HG03571 (cell line): Measurements from ENCODE around the gene ARRDC2.
A peak's percentile ranks its signal among the peaks of the same experiment; 100 is the strongest.
"Not testable (repeated sequence)": the region's sequence is repeated elsewhere in the genome, so short reads cannot be mapped to it uniquely, and the experiment has no call there.

Experiments used
- ATAC-seq: cut with Tn5 transposase; IDR thresholded peaks from one replicate; pipeline ENCODE4 v1.9.1; 2021; ENCODE audit not compliant: unreplicated experiment

The ARRDC2 gene

DNA sequence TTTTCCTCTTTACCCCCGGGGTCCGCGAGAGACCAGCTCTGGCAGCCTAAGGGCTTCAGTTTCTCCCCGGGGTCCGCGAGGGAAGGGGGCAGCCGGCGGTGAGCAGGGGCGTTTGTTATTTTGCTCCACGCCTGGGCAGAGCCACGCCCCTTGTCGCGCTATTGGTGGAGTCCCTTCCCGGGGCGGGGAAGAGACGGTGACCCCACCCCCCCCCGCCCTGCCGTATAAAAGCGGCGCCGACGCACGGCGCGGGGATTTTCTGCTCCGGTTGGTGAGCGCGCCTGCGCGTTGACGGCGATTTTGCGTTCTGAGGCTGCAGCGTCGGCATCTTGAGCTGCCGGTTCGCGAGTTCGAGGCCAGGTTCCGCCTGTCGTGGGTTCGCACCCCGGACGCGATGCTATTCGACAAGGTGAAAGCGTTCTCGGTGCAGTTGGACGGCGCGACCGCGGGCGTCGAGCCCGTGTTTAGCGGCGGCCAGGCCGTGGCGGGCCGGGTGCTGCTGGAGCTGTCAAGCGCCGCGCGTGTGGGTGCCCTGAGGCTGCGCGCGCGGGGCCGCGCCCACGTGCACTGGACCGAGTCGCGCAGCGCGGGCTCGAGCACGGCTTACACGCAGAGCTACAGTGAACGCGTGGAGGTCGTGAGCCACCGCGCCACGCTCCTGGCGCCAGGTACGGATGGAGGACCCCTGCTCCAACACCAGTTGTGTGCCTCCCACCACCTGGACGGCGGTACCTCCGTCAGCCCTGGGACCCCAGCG, at the start of gene ARRDC2:
TSS of gene ARRDC2 (plus strand) at position 254 of the 757 bp plus-strand sequence. CDS start at position 395, 141 bp downstream.
- ATAC-seq, result peak; percentile 39

DNA sequence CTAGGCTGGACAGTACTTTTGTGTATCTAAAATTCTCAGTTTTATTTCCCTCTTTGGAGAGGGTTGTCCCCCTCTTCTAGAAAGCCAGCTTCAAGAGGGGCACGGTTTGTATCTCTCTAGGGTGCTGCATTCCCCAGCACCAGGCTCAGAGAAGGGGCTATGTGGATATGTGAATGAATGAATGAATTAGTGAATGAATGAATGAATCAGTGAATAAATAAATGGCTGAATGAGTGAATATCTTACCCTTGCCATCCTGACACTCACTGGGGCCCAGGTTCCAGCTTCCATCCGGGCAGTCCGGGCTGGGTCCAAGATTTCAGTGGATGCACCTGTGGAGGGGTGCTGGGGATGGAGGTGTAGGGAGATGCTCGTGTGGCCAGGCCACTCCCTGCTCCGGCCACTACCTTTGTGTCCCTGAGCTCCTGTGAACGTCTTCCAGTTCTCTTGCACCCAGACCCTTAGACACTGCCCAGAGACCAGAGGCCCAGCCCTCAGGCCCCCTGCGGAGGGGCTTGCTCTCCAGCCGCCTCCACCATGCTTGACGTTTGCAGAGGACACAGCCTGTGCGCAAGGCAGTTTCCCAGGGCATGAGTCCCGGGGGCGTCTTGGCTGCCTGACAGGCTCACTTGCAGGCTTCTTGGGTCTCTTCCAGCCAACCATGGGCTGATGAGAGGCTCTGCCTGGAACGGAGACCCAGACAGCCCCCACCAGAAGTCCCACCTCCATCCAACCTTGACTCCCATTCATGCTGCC, 43.9 kb upstream of the ARRDC2 start:
- no peak for ATAC-seq

DNA sequence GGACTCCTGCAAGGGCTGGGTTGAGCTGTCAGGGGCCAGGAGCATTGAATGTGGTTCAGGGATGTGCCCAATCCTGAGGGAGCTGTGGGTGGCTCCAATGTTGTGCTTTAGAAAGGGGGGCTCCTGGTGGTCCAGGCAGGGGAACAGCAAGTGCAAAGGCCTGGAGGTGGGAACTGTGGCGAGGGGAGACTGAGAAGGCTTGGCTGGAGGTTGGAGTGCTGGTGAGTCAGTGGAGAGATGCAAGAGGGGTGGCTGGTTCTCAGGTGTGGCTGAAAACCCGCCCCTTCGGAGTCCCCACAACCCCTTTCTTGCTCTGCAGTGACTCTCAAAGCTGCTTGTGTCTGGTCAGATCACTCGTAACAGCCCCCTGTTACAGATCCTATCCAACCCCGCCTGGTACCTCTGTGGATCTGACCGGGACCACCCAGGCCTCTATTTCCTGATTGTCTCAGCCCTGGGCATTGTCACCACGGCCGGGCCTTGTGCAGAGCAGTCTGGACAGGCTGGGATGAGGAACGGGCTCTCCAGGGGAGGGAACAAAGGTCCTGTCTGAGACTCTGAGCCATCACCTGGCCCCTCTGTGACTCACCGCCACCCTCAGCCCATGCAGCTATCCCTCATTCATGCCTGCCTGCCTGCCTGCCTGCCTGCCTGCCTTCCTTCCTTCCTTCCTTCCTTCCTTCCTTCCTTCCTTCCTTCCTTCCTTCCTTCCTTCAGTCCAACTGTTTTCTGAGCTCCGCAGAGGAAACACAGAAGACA, 42.4 kb upstream of the ARRDC2 start:
- no peak for ATAC-seq

DNA sequence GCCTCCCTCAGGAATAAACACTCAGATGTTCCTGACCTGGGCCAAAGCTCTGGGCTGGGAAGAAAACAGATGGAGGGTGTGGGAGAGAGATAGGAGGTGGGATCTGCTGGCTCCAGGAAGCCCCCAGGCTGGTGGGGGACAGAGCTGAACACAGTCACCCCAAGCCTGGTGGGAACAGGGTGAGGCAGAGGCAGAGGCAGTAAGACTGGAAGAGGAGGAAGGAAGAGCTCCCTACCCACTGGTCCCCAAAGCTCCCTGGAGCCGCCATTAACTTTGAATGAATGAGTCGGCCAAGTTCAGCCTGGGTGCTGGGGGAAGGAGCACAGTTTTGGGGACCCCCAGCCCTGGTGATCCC, 41.9 kb upstream of the ARRDC2 start:
- no peak for ATAC-seq

DNA sequence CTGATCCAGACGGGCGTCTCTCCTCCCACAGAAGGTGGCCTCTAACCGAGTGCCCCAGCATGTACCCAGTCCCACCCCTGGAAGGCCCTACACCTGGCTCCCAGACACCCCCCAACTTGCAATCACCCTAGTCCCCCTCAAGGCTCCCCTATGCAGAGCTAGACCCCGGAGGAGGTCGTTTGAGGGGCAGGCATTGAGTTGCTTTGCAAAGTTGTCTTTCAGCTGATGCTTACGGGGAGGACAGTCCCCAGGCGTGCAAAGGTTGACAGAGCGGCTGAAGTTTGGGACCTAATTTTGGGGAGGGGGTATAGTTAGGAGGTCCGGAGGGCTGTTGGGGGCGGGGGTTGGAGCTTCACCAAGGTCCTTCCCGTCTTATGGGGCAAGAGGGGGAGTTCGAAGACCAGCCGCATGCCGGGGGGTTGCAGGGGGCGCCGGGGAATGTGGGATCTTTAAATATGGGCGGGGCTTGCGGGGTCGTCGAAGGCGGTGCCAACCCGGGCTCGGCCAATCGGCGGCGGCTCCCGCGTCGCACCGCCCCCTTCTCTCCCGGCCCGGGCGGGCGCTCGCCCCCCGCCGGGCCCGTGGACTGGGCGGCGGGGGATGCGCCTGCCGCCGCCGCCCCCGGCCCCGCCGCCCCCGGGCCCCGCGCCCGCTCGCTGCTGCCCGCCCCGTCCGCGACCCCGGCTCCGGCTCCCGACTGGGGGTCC, 41.3 kb upstream of the ARRDC2 start, which contains the start of gene KCNN1:
TSS of gene KCNN1 (plus strand) at position 558 of the 707 bp plus-strand sequence. CDS start 6,782 bp downstream, outside the sequence.
- no peak for ATAC-seq

DNA sequence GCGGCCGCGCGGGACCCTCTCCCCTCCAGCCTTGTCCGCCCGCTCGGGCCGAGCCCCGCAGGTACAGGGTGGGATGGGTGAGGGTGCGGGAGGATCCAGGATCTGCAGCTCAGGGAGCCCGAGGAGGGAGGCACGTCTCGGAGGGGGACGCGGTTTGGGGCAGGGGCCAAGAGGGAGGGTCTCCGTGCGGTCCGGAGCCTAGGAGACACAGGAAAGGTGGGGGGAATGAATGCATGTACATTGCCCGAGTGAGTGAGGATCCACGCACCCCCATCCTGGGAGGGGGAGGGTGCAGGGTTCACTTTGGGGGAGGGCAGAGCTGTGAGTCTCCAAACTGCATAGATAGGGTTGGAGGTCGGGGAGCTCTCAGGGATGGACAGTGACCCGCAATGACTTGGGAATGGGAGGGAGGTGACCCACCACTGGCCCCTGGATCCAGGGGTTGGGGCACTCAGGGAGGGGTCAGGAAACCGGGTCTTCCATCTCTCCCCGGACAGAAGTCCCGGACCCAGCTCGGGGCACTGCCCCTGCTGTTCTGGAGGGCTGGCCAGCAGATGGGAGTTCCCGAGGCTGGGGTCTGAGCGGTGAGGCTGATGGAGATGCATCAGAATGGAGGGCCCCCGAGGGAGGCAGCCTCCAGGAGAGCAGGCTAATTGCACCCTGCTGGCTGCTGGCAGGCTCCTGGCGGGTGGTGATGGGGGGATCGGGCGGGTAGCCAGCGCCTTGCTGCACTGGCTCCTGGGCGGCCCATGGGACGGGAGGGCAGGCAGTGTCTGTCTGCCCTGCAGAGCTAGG, 40.5 kb upstream of the ARRDC2 start:
- ATAC-seq, result no peak

DNA sequence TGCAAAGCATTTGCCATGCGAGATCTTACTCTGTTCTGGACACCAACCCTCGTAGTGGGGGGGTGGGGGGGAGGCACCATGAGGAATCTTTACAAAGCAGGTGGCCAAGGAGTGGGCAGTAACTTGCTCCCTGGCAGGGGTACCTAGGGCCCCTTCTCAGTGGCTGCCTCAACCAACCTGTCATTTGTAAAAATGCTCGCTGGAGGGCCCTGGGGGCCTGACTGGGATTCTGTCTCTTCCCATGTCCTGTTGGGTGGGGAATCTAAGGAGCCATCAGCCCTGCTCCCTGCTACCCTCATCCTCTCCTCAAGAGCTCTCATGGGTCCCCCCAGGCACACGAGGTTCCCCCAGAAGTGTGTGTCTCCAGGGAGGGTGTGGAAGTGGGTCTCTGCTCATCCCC, 39.6 kb upstream of the ARRDC2 start:
- no peak for ATAC-seq

DNA sequence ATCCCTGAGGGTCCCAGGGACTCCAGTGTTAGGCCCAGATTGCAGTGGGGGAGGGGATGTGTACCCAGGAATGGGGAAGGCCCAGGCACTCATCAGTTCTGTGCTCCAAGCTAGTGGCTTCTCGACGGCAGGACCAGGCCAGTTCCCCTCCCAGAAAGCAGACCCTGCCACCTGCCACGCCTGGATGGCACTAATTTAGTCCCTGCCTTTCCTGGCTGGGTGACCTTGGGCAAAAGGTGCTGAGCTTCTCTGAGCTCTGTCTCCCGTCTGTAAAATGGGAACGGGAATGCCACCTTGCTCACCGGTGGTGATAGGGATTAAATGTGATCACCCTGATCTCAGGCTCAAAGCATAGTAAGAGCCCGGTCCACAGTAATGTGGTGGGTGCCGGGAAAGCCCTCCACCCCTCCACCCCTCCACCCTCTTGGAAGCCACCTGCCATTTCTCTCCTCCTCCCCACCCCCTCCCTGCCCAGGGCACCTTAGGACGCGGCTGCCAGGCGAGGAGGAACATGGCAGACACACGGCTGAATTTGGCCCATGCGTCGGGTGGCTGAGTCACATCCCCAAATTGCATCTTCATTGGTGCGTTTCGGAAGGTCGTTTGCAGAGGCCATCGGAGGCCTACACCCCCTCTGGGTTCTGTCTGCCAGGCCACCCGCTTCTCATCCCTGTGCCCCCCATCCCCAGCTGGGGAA, 38.7 kb upstream of the ARRDC2 start:
- no peak for ATAC-seq

DNA sequence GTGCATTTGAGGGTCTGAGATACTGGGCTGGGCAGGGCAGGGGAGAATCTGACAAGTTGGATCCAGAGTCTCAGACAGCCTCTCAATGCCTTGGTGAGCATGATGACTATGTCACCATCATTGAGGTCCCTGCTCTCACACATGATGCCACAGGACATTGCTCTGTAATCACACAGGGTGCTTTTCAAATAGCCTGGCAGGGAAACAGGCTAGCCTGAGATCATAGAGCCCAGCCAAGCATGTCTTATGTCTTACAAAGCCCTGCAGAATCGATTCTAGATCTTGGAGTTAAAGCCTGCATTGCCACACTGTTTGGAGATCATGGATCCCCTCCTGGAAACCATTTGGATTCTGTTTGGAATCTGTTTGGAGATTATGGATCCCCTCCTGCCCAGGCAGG, 35.7 kb upstream of the ARRDC2 start:
- no peak for ATAC-seq

DNA sequence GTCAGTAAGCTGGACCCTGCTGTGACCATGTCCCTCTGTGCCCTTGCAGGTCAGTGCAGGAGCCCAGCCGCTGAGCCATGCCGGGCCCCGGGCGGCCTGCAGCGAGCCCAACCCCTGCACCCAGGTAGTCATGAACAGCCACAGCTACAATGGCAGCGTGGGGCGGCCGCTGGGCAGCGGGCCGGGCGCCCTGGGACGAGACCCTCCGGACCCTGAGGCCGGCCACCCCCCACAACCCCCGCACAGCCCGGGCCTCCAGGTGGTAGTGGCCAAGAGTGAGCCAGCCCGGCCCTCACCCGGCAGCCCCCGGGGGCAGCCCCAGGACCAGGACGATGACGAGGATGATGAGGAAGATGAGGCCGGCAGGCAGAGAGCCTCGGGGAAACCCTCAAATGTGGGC, 34.2 kb upstream of the ARRDC2 start:
- ATAC-seq, result no peak

DNA sequence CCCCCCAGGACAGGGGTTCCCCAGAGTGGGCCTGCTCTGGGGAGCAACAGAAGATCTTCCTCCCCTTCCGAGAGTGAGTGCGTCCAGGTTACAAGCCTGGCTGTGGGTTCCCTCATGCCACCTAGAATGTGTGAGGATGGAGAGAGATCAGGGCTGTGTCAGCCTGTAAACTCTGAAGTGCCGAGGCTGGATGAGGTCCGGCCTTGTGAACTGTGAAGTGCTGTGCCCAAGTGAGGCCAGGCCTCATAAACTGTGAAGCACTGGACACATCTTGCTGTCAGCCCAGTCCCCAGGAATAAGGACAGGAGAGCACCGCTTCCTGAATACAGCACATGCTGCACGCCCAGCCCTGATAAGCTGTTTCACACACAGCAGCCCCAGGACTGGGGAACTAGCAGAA, 33.4 kb upstream of the ARRDC2 start:
- no peak for ATAC-seq

DNA sequence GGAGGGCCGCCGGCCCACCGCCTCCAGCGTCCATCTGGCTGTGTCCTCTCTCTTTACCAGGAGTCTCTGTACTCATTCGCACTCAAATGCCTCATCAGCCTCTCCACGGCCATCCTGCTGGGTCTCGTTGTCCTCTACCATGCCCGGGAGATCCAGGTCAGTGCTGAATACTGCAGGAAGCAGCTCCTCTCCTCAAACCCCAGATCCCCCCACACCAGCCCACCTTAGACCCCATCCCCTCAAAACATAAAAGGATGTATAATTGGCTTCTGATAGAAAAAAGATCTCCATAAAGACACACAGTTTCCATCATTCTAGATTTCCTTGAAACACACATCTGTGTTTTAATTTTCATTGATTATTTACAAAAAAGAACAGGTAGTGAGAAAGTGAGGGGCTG, 32.9 kb upstream of the ARRDC2 start:
- ATAC-seq, result no peak

DNA sequence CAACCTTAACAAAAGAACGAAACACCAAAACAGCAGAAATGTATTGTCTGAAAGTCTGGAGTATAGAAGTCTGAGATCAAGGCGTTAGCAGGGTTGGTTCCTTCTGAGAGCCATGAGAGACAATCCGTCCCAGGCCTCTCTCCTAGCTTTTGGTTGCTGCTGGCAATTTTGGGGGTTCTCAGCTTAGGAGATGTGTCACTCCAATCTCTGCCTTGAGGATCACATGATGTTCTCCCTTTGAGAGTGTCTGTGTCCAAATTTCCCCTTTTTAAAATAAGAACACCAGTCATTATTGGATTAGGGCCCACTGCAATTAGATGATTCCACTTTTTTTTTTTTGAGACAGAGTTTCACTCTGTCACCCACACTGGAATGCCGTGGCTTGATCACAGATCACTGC, 30.9 kb upstream of the ARRDC2 start:
- ATAC-seq, result no peak

DNA sequence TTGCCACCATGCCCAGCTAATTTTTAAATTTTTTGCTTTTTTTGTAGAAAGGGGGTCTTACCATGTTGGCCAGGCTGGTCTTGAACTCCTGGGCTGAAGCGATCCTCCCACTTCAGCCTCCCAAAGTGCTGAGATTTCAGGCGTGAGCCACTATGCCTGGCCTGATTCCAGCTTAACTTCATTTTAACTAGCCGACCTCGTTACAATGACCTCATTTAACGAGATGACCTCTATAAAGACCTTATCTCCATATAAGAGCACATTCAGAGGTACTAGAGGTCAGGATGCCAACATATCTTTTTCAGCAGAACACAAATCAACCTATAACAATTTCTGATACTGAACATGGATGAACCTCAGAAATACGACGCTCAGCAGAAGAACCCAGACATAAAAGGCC, 30.5 kb upstream of the ARRDC2 start:
- ATAC-seq, result no peak

DNA sequence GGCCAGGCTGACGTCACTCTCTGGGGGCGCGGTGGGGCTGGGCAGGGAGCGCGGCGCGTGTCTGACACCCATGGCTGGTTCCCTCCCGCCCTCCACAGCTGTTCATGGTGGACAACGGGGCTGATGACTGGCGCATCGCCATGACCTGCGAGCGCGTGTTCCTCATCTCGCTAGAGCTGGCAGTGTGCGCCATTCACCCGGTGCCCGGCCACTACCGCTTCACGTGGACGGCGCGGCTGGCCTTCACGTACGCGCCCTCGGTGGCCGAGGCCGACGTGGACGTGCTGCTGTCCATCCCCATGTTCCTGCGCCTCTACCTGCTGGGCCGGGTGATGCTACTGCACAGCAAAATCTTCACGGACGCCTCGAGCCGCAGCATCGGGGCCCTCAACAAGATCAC, 26.4 kb upstream of the ARRDC2 start:
- no peak for ATAC-seq

DNA sequence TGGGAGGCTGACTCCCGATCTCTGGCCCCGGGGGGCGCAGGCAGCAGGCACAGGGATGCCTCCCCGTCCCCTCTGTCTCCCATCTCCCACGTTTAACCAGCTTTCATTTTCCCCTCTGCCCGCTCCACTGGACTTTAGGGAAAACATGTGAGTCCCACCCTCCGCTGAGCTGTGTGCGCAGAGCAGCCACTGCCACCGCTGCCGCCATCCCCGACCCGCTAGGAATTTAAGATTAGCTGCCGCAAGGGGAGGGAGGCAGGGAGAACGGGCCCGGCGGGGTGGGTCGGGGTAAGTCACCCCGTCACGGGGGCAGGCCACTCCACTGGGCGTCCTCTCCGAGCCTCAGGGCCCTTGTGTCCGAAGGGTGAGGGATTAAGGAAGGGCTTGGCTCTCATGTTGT, 25.5 kb upstream of the ARRDC2 start:
- no peak for ATAC-seq

DNA sequence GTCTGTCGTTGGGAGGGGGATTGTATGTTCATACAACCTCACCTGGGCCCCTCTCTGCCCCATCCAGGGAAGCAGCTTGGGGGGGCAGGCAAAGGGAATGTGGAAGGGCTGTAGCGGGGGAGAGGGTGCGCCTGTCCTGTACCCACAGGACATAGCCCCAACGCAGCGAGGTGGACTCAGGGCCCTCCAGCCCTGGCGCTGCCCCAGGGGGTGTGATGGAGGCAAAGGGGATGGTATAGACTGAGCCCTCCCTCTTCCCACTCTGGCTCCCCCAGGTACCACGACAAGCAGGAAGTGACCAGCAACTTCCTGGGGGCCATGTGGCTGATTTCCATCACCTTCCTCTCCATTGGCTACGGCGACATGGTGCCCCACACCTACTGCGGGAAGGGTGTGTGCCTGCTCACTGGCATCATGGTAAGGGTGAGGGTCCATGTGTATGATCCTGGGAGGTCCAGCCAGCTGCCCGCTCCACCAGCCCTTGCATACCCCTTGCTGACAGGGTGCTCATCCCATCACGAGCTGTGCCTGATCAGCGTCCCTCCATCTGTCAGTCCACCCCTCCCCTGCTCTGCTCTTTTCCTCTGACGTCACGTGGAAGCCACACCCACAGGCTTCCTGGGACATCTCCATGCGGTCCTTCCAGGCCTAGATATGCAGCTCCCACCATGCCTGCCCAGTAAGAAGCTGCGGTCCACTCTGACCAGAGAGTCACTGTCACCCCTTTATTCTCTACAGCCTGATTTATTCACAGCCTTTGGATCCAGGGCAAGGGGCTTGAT, 22.7 kb upstream of the ARRDC2 start:
- ATAC-seq, result no peak

DNA sequence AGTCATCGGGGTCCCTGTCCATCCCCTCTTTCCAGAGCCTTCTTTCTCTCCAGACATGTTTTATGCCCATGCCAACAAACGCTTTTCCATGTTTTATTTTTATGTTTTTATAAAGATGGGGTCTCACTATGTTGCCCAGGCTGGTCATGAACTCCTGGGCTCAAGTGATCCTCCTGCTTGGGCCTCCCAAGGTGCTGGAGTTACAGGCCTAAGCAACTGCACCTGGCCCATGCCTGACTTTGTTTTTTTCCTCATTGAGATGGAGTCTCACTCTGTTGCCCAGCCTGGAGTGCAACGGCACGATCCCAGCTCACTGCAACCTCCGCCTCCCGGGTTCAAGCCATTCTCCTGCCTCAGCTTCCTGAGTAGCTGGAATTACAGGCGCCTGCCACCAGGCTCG, 21.4 kb upstream of the ARRDC2 start:
- not testable (repeated sequence) for ATAC-seq

DNA sequence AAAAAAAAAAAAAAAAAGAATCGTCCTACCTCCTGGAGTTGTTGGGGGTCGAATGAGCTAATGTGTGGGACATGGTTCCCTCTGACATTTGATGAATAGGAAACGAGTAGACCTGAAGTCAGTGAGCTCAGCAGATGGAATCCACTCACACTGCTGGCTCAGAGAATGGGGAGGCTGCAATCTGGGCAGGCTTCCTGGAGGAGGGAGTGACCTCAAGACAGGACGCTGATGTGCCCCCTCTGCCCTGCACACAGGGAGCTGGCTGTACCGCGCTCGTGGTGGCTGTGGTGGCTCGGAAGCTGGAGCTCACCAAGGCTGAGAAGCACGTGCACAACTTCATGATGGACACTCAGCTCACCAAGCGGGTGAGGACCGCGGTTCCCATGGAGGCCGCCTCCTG, 19.8 kb upstream of the ARRDC2 start:
- no peak for ATAC-seq
